Neural cell (in vitro differentiated cells): Measurements from ENCODE around the gene BZW1. TPM values are rescaled to one million over a fixed set of nuclear protein-coding genes. Genes with fewer than 3 reads are reported as not detected.

Experiments
- H2AFZ ChIP-seq: fragments of 200-600, 300-800 bp; sonication (generic), shearing (Covaris generic); 2 replicates; pipeline ENCODE4 v1.6.0; 2014; ENCODE audit warnings: low read depth, mild to moderate bottlenecking, antibody characterized with exemption, low read length, moderate library complexity
- H3F3A ChIP-seq: fragments of 200-600 bp; shearing (Covaris generic); 2 replicates; pipeline ENCODE4 v1.6.1; 2016; ENCODE audit warnings: mild to moderate bottlenecking, moderate library complexity, mixed read lengths, antibody characterized with exemption, low read length; ENCODE audit not compliant: insufficient read depth, poor library complexity, severe bottlenecking
- H3K27ac ChIP-seq: fragments of 200-600, 300-800 bp; sonication (generic), shearing (Covaris generic); 2 replicates; pipeline ENCODE4 v1.5.1; 2014; ENCODE audit warnings: mild to moderate bottlenecking, low read length, moderate library complexity
- H3K27me3 ChIP-seq: fragments of 300-800, 200-600 bp; sonication (generic), shearing (Covaris generic); 2 replicates; pipeline ENCODE4 v1.6.0; 2014; ENCODE audit warnings: mild to moderate bottlenecking, low read depth, low read length, moderate library complexity; ENCODE audit not compliant: insufficient read depth
- H3K36me3 ChIP-seq: fragments of 300-800, 200-600 bp; sonication (generic), shearing (Covaris generic); 2 replicates; pipeline ENCODE4 v1.5.1; 2014; ENCODE audit warnings: mild to moderate bottlenecking, antibody characterized with exemption, low read length, moderate library complexity; ENCODE audit not compliant: insufficient read depth
- H3K4me2 ChIP-seq: fragments of 300-800, 200-600 bp; sonication (generic), shearing (Covaris generic); 2 replicates; pipeline ENCODE4 v1.6.0; 2014; ENCODE audit warnings: mild to moderate bottlenecking, low read length
- H3K4me3 ChIP-seq: fragments of 300-800, 200-600 bp; sonication (generic), shearing (Covaris generic); 2 replicates; pipeline ENCODE4 v1.5.1; 2014; ENCODE audit warnings: mild to moderate bottlenecking, low read length, moderate library complexity
- H3K79me2 ChIP-seq: fragments of 200-600 bp; shearing (Covaris generic); replicated peaks from 2 replicates; pipeline ENCODE4 v1.6.0; 2014; ENCODE audit warnings: mild to moderate bottlenecking, low read length, moderate library complexity; ENCODE audit not compliant: insufficient read depth
- H3K9ac ChIP-seq: fragments of 300-800, 200-600 bp; sonication (generic), shearing (Covaris generic); 2 replicates; pipeline ENCODE4 v1.6.1; 2016; ENCODE audit warnings: mild to moderate bottlenecking, low read length, mixed read lengths
- H3K9me2 ChIP-seq: fragments of 200-600 bp; shearing (Covaris generic); 2 replicates; pipeline ENCODE4 v1.6.1; 2016; ENCODE audit warnings: mild to moderate bottlenecking, low read length, mixed read lengths; ENCODE audit not compliant: insufficient read depth
- H3K9me3 ChIP-seq: fragments of 200-600, 300-800 bp; sonication (generic), shearing (Covaris generic); 2 replicates; pipeline ENCODE4 v1.6.1; 2016; ENCODE audit warnings: mild to moderate bottlenecking, mixed run types, low read length, moderate library complexity, mixed read lengths
- H4K20me1 ChIP-seq: fragments of 200-600 bp; shearing (Covaris generic); 2 replicates; pipeline ENCODE4 v1.6.1; 2016; ENCODE audit warnings: mild to moderate bottlenecking, mixed run types; ENCODE audit not compliant: insufficient read depth
- EP300 ChIP-seq: fragments of 450-650 bp; conservative IDR thresholded peaks from 2 replicates; pipeline ENCODE4 v1.6.1; 2014; ENCODE audit warnings: antibody characterized with exemption, mild to moderate bottlenecking, moderate library complexity; ENCODE audit not compliant: poor library complexity, severe bottlenecking
- EZH2 ChIP-seq: fragments of 200-600, 300-800 bp; shearing (Covaris generic), sonication (generic); IDR thresholded peaks from 2 replicates; pipeline ENCODE4 v1.6.1; 2014; ENCODE audit warnings: antibody characterized with exemption, low read length, borderline replicate concordance, mild to moderate bottlenecking; ENCODE audit not compliant: insufficient read depth, poor library complexity, severe bottlenecking
- MXI1 ChIP-seq: fragments of 450-650 bp; conservative IDR thresholded peaks from 2 replicates; pipeline ENCODE4 v1.6.1; 2014; ENCODE audit warnings: antibody characterized with exemption, mild to moderate bottlenecking; ENCODE audit not compliant: poor library complexity, severe bottlenecking
- POLR2AphosphoS5 ChIP-seq: IDR thresholded peaks from 2 replicates; pipeline ENCODE4 v1.6.1; 2012
- RAD21 ChIP-seq: fragments of 450-650 bp; conservative IDR thresholded peaks from 2 replicates; pipeline ENCODE4 v1.6.1; 2014; ENCODE audit warnings: antibody characterized with exemption, mild to moderate bottlenecking, moderate library complexity
- SMC3 ChIP-seq: fragments of 450-650 bp; conservative IDR thresholded peaks from 2 replicates; pipeline ENCODE4 v1.6.1; 2014; ENCODE audit warnings: antibody characterized with exemption, mild to moderate bottlenecking, moderate library complexity; ENCODE audit not compliant: poor library complexity
- TAF1 ChIP-seq: IDR thresholded peaks from 2 replicates; pipeline ENCODE4 v1.6.1; 2012; ENCODE audit warnings: low read depth
- polyA plus RNA-seq: library from polyadenylated mRNA; depleted of rRNA; stranded (reverse); fragments of >200 nt; gene quantifications from 2 replicates; pipeline ENCODE4 v1.2.3, GENCODE V29; 2014
- TF ChIP-seq, protein P1 (sequence below): fragments of 450-650 bp; IDR thresholded peaks from 2 replicates; pipeline ENCODE4 v1.5.1; 2014; ENCODE audit warnings: antibody characterized with exemption, mild to moderate bottlenecking, moderate library complexity; ENCODE audit not compliant: poor library complexity, severe bottlenecking
- TF ChIP-seq, protein P2 (sequence below): IDR thresholded peaks from 2 replicates; pipeline ENCODE4 v1.6.1; 2012; ENCODE audit warnings: borderline replicate concordance

Gene BZW1
- polyA plus RNA-seq, 1 donor from 2014 or later, result 291 TPM

- H3K27me3 ChIP-seq, result no peaks in the 10 kb centered on the region
- no peaks in the 10 kb centered on the region for H3K9me3 ChIP-seq
- H3K36me3 ChIP-seq, result no peaks in the 10 kb centered on the region
- no peaks in the 10 kb centered on the region for H3K79me2 ChIP-seq
- no peak overlapping the region for H3K4me3 ChIP-seq
- TF ChIP-seq RAD21, result no peak
- no peak for TF ChIP-seq POLR2AphosphoS5
- TF ChIP-seq EP300, result no peak
- TF ChIP-seq SMC3, result no peak
- no peak for TF ChIP-seq TAF1
- TF ChIP-seq MXI1, result no peak
- no peak for TF ChIP-seq EZH2
- TF ChIP-seq, protein P1, sequence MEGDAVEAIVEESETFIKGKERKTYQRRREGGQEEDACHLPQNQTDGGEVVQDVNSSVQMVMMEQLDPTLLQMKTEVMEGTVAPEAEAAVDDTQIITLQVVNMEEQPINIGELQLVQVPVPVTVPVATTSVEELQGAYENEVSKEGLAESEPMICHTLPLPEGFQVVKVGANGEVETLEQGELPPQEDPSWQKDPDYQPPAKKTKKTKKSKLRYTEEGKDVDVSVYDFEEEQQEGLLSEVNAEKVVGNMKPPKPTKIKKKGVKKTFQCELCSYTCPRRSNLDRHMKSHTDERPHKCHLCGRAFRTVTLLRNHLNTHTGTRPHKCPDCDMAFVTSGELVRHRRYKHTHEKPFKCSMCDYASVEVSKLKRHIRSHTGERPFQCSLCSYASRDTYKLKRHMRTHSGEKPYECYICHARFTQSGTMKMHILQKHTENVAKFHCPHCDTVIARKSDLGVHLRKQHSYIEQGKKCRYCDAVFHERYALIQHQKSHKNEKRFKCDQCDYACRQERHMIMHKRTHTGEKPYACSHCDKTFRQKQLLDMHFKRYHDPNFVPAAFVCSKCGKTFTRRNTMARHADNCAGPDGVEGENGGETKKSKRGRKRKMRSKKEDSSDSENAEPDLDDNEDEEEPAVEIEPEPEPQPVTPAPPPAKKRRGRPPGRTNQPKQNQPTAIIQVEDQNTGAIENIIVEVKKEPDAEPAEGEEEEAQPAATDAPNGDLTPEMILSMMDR, result no peak
- TF ChIP-seq, protein P2, sequence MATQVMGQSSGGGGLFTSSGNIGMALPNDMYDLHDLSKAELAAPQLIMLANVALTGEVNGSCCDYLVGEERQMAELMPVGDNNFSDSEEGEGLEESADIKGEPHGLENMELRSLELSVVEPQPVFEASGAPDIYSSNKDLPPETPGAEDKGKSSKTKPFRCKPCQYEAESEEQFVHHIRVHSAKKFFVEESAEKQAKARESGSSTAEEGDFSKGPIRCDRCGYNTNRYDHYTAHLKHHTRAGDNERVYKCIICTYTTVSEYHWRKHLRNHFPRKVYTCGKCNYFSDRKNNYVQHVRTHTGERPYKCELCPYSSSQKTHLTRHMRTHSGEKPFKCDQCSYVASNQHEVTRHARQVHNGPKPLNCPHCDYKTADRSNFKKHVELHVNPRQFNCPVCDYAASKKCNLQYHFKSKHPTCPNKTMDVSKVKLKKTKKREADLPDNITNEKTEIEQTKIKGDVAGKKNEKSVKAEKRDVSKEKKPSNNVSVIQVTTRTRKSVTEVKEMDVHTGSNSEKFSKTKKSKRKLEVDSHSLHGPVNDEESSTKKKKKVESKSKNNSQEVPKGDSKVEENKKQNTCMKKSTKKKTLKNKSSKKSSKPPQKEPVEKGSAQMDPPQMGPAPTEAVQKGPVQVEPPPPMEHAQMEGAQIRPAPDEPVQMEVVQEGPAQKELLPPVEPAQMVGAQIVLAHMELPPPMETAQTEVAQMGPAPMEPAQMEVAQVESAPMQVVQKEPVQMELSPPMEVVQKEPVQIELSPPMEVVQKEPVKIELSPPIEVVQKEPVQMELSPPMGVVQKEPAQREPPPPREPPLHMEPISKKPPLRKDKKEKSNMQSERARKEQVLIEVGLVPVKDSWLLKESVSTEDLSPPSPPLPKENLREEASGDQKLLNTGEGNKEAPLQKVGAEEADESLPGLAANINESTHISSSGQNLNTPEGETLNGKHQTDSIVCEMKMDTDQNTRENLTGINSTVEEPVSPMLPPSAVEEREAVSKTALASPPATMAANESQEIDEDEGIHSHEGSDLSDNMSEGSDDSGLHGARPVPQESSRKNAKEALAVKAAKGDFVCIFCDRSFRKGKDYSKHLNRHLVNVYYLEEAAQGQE, result no peak
- H3F3A ChIP-seq, result no peaks in the 10 kb centered on the region
- no peaks in the 10 kb centered on the region for H4K20me1 ChIP-seq
- no peak overlapping the region for H3K27ac ChIP-seq
- no peak overlapping the region for H3K4me2 ChIP-seq
- H2AFZ ChIP-seq, result no peak overlapping the region
- H3K9ac ChIP-seq, result no peak overlapping the region
- no peaks in the 10 kb centered on the region for H3K9me2 ChIP-seq
Observed at GRCh38 chr2:200774920-200775319, 36.8 kb upstream of the BZW1 start.

GRCh38 chr2:200777275-200777674 is 34.4 kb upstream of the BZW1 start:
- TF ChIP-seq POLR2AphosphoS5, result no peak
- no peak for TF ChIP-seq RAD21
- no peak for TF ChIP-seq MXI1
- no peak for TF ChIP-seq EP300
- TF ChIP-seq, protein P1, result no peak
- TF ChIP-seq SMC3, result no peak
- TF ChIP-seq EZH2, result no peak
- Histone ChIP-seq H4K20me1 (no peaks in the 10 kb centered on the region), H3K4me2 (no peak overlapping the region), H3F3A (no peaks in the 10 kb centered on the region), H2AFZ (no peak overlapping the region), H3K79me2 (no peaks in the 10 kb centered on the region), H3K9me3 (no peaks in the 10 kb centered on the region), H3K9me2 (no peaks in the 10 kb centered on the region), H3K4me3 (no peak overlapping the region), H3K27ac (no peak overlapping the region), H3K27me3 (no peaks in the 10 kb centered on the region), H3K9ac (no peak overlapping the region), H3K36me3 (no peaks in the 10 kb centered on the region)
